GM23248 (cell line): ENCODE results near the gene FILIP1L. TPM values are rescaled to one million over a fixed set of nuclear protein-coding genes. Genes with fewer than 3 reads are reported as not detected.

Source experiments
- DNase-seq: peaks from one replicate; pipeline ENCODE4 v3.0.0-alpha.2; 2015
- H2AFZ ChIP-seq: fragments of 200-600 bp; sonication (generic); 2 replicates; pipeline ENCODE4 v1.6.1; 2016; ENCODE audit warnings: antibody characterized with exemption
- H3F3A ChIP-seq: fragments of 200-600 bp; sonication (generic); 2 replicates; pipeline ENCODE4 v1.6.1; 2016; ENCODE audit warnings: mild to moderate bottlenecking, antibody characterized with exemption, mixed run types; ENCODE audit not compliant: insufficient read depth
- H3K27ac ChIP-seq: fragments of 200-600 bp; sonication (generic); 2 replicates; pipeline ENCODE4 v1.5.1; 2016; ENCODE audit warnings: mild to moderate bottlenecking
- H3K27me3 ChIP-seq: fragments of 200-600 bp; sonication (generic); replicated peaks from 2 replicates; pipeline ENCODE4 v1.6.1; 2016; ENCODE audit warnings: mild to moderate bottlenecking; ENCODE audit not compliant: insufficient read depth
- H3K36me3 ChIP-seq: fragments of 200-600 bp; sonication (generic); 2 replicates; pipeline ENCODE4 v1.6.1; 2016; ENCODE audit warnings: low read depth, mild to moderate bottlenecking
- H3K4me1 ChIP-seq: fragments of 200-600 bp; sonication (generic); 2 replicates; pipeline ENCODE4 v1.6.1; 2016; ENCODE audit warnings: mild to moderate bottlenecking; ENCODE audit not compliant: insufficient read depth
- H3K4me2 ChIP-seq: fragments of 200-600 bp; sonication (generic); one replicate; pipeline ENCODE4 v1.6.1; 2016; ENCODE audit warnings: mild to moderate bottlenecking; ENCODE audit not compliant: unreplicated experiment
- H3K4me3 ChIP-seq: fragments of 200-600 bp; sonication (generic); 2 replicates; pipeline ENCODE4 v1.5.1; 2016; ENCODE audit warnings: mild to moderate bottlenecking
- H3K79me2 ChIP-seq: fragments of 200-600 bp; sonication (generic); 2 replicates; pipeline ENCODE4 v1.6.1; 2016; ENCODE audit warnings: mild to moderate bottlenecking; ENCODE audit not compliant: insufficient read depth
- H3K9ac ChIP-seq: fragments of 200-600 bp; sonication (generic); 2 replicates; pipeline ENCODE4 v1.6.1; 2016; ENCODE audit warnings: mild to moderate bottlenecking
- H3K9me2 ChIP-seq: fragments of 200-600 bp; sonication (generic); 2 replicates; pipeline ENCODE4 v1.6.1; 2016; ENCODE audit warnings: mixed run types, mild to moderate bottlenecking, moderate library complexity; ENCODE audit not compliant: insufficient read depth
- H3K9me3 ChIP-seq: fragments of 200-600 bp; sonication (generic); one replicate; pipeline ENCODE4 v1.6.1; 2017; ENCODE audit warnings: low read depth
- H4K20me1 ChIP-seq: fragments of 200-600 bp; sonication (generic); 2 replicates; pipeline ENCODE4 v1.6.0; 2016; ENCODE audit not compliant: insufficient read depth
- EZH2 ChIP-seq: fragments of 200-600 bp; sonication (generic); IDR thresholded peaks from 2 replicates; pipeline ENCODE4 v1.6.1; 2018; ENCODE audit warnings: antibody characterized with exemption, mild to moderate bottlenecking; ENCODE audit not compliant: insufficient read depth, poor library complexity, severe bottlenecking
- EZH2phosphoT487 ChIP-seq: fragments of 200-600 bp; sonication (generic); IDR thresholded peaks from 2 replicates; pipeline ENCODE4 v1.6.1; 2018; ENCODE audit warnings: antibody characterized with exemption, moderate library complexity, mild to moderate bottlenecking, low read depth; ENCODE audit not compliant: insufficient read depth
- WGBS, 2 experiments: methylation state at CpG; one replicate each; pipeline ENCODE4 v1.1.6; 2015 to 2017; ENCODE audit warnings: low lambda C conversion rate in 2 of 2, low coverage in 1 of 2; ENCODE audit errors: missing lambda C conversion rate in 2 of 2; 5-methylcytosine and 5-hydroxymethylcytosine counted together
- in situ Hi-C: fragments of 300-500 bp; cut with MboI; formaldehyde crosslinking; loops from 2 replicates; pipeline ENCODE4 v1.15.0; 2020
- polyA plus RNA-seq: library from polyadenylated mRNA; unstranded; fragments of >200 nt; fragmentation: Nextera tagmentation; extraction: Ambion mirVana; gene quantifications from 2 replicates; pipeline ENCODE4 v1.2.1, GENCODE V29; 2016
- total RNA-seq: library from RNA; depleted of rRNA; stranded (reverse); fragments of >200 nt; shearing (Covaris generic); gene quantifications from 2 replicates; pipeline ENCODE4 v1.2.3, GENCODE V29; 2014

Gene FILIP1L
- total and polyA plus RNA-seq, 2 experiments from 2014 or later, result 45.0 to 66.3 TPM

DNA sequence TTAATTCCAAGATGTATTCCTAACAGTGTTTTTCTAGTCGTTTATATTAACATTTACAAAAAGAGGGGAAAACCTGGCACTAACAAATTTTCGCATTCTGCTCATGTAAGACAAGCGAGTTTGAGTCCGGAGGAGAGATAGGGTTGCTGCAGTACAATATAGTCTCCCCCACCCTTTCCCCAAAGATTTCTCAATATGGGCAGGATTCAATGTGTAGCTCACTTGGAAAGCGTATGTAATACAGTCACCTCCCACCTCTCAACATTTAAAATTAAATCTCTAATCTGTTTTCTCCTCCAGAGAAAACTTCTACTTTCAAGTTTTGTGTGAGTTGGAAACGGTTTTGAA is 238.7 kb downstream of the FILIP1L start:
- Histone ChIP-seq H3K4me3 (peak overlapping the region; percentile 95), H3K9me3 (no peaks in the 10 kb centered on the region), H3K9me2 (peaks cover 3% of the 10 kb centered on the region; the same call in 1 of the 2 replicates), H4K20me1 (0 out of 2 replicates have a peak, but pooled peaks cover 3% of the 10 kb centered on the region), H3F3A (peaks cover 68% of the 10 kb centered on the region), H3K9ac (peak overlapping the region; percentile 98), H3K4me2 (peak overlapping the region; percentile 97), H3K27ac (peak overlapping the region; percentile 91), H3K36me3 (peaks cover 18% of the 10 kb centered on the region), H2AFZ (peak overlapping the region; percentile 62), H3K4me1 (peaks cover 50% of the 10 kb centered on the region), H3K27me3 (no peaks in the 10 kb centered on the region), H3K79me2 (peaks cover 73% of the 10 kb centered on the region)
- DNase-seq, result peak; percentile 74
- no peak for TF ChIP-seq EZH2
- 0 to 2% methylated on average over 6 of the region's 6 CpGs for WGBS, 2 experiments
- in situ Hi-C loops, result no loop called here

DNA sequence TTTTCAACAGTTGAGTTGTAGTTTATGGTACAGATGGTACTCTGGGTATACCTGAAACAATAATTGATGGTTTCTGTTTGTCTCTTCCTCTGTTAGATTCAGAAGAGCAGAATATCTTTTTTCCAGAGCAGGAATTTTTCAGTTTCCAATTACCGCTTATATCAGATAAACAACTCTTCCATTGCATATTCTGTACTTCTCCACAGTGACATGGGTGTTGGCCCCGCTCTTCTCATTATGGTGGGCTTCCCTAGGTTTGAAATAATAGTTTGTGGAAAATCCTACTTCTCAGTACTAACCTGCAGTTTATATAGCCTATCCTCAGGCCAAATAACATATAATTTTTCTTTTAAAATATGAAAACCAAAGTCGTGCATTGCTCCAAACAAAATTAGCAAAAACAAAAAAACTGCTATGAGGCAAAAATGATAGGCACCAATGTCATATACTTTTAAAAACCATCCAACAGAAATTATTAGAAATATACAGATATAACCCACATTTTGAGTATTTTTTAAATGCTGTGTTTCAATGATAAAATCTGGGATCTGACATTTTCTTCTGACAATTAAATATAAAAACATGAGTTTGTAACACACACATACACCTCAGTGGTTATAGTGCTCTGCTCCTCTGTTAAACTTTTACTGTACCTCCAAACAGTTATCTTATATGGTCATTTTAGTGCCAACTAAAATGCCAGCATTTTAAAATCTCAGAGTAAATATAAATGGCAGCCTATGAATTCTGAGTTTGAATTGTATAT is 239.9 kb downstream of the FILIP1L start:
- no peak for TF ChIP-seq EZH2phosphoT487
- TF ChIP-seq EZH2, result no peak
- Histone ChIP-seq H3K9ac (peak overlapping the region; percentile 98), H3K4me2 (peak overlapping the region; percentile 97), H2AFZ (no peak overlapping the region), H3K9me2 (peaks cover 3% of the 10 kb centered on the region; the same call in 1 of the 2 replicates), H3K27ac (peak overlapping the region; percentile 91), H3K4me1 (peaks cover 61% of the 10 kb centered on the region), H4K20me1 (0 out of 2 replicates have a peak, but pooled peaks cover 3% of the 10 kb centered on the region), H3K27me3 (no peaks in the 10 kb centered on the region), H3K9me3 (no peaks in the 10 kb centered on the region), H3K36me3 (peaks cover 23% of the 10 kb centered on the region), H3K4me3 (peak overlapping the region; percentile 95), H3F3A (peaks cover 78% of the 10 kb centered on the region), H3K79me2 (peaks cover 84% of the 10 kb centered on the region)
- peak; percentile 6 for DNase-seq
- in situ Hi-C loops, result no loop called here
- 1 to 2% methylated on average over 3 of the region's 3 CpGs for WGBS, 2 experiments

DNA sequence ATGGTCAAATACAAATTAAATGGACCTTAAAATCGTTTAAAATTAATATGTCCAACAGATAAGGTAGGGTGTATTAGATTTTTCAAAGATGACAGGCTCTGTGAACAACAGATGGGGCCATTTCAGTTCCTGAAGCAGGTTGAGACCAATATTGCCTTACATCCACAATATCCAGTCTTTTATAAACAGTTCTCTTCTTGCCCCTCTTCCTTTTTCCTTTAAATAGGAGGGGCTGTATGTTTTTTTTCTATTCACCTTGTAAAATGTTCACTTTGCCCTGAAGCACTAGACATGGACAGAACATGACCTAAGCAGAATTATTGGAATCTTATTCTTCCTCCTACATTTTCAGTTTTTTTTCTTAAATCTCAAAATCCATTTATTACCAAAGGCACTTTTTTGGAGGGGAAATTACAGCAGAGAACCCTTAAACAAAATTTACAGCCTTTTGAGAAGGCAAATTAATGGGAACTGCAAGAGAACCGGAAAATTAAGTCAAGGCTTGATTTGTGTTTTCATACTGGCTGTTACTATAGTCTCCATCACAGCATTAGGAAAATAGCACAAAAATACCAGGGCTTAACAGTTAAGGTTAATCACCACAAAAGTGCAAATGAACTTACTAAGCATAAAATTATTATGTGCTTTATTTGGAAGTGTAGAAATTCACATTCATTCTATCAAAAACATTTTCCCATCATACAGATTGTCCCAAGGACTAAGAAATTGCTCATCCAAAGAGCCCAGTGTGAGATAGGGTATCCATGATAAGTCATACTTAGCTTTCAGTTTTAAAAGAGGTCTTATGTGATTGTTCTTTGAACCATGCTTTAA is 240.8 kb downstream of the FILIP1L start:
- H3K27me3 ChIP-seq, result no peaks in the 10 kb centered on the region
- peaks cover 84% of the 10 kb centered on the region for H3F3A ChIP-seq
- H3K79me2 ChIP-seq, result peaks cover 92% of the 10 kb centered on the region
- H3K4me3 ChIP-seq, result peak overlapping the region; percentile 95
- in situ Hi-C loops, result no loop called here
- no peak for TF ChIP-seq EZH2phosphoT487
- TF ChIP-seq EZH2, result no peak
- H3K27ac ChIP-seq, result peak overlapping the region; percentile 91
- peaks cover 2% of the 10 kb centered on the region; the same call in 1 of the 2 replicates for H3K9me2 ChIP-seq
- H3K4me2 ChIP-seq, result peak overlapping the region; percentile 97
- peaks cover 70% of the 10 kb centered on the region for H3K4me1 ChIP-seq
- peak overlapping the region; percentile 98 for H3K9ac ChIP-seq
- no peak overlapping the region for H2AFZ ChIP-seq
- peaks cover 23% of the 10 kb centered on the region for H3K36me3 ChIP-seq
- H3K9me3 ChIP-seq, result no peaks in the 10 kb centered on the region
- 0 out of 2 replicates have a peak, but pooled peaks cover 3% of the 10 kb centered on the region for H4K20me1 ChIP-seq
- WGBS, 2 experiments, result 0 to 2% methylated on average over 2 of the region's 2 CpGs
- peak; percentile 44 for DNase-seq

DNA sequence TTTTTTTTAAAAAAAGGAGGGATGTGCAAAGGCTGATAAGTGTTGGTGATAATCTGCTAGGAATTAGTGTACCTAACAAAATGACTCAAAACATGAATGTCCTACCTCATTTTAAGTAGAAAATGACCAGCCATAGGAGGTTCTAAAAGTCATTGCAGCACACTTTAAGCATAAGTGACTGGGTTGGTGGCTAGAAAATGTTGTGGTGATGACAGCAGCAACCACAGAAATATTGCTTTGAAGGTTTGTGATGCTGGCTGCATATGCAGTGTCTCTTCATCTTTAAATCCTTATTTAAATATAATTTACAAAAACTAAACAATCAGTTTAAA is 241.4 kb downstream of the FILIP1L start:
- Histone ChIP-seq H3K4me3 (peak overlapping the region; percentile 95), H3F3A (peaks cover 86% of the 10 kb centered on the region), H3K27me3 (no peaks in the 10 kb centered on the region), H3K9me3 (no peaks in the 10 kb centered on the region), H3K4me1 (peaks cover 71% of the 10 kb centered on the region), H3K79me2 (peaks cover 95% of the 10 kb centered on the region), H2AFZ (no peak overlapping the region), H3K36me3 (peaks cover 25% of the 10 kb centered on the region), H3K4me2 (peak overlapping the region; percentile 97), H4K20me1 (0 out of 2 replicates have a peak, but pooled peaks cover 3% of the 10 kb centered on the region), H3K9ac (peak overlapping the region; percentile 98), H3K9me2 (no peaks in the 10 kb centered on the region), H3K27ac (peak overlapping the region; percentile 91)
- in situ Hi-C loops, result no loop called here
- no peak for TF ChIP-seq EZH2
- TF ChIP-seq EZH2phosphoT487, result no peak
- DNase-seq, result peak; percentile 37
